Transverse colon (tissue), 4 donors: Measurements from ENCODE around the gene PLA2G4E.

Experiments used
- CTCF ChIP-seq, 5 experiments: fragments of 200-600 bp in 3 of 5; fragments of 450-650 bp in 2 of 5; sonication (generic) in 3 of 5; IDR thresholded peaks; 1 replicate in 2 of 5; 2 replicates in 3 of 5; pipeline ENCODE4 v1.5.1; 2016 to 2017; ENCODE audit warnings: antibody characterized with exemption in 5 of 5, inconsistent platforms in 3 of 5, mild to moderate bottlenecking in 2 of 5, moderate library complexity in 1 of 5
- POLR2A ChIP-seq: fragments of 450-650 bp; IDR thresholded peaks from one replicate; pipeline ENCODE4 v1.6.1; 2016; ENCODE audit warnings: antibody characterized with exemption, mild to moderate bottlenecking, moderate library complexity
- POLR2AphosphoS5 ChIP-seq, 3 donors: sonication (generic); formaldehyde crosslinking; IDR thresholded peaks; one replicate each; pipeline ENCODE4 v1.6.1; 2016; ENCODE audit warnings: antibody characterized with exemption in 3 of 3

GRCh38 chr15:42063122-42063848 lies 42.4 kb upstream of the PLA2G4E start:
- TF ChIP-seq CTCF (IDR thresholded peaks at IDR 0.05) (no peak), POLR2A (no peak), POLR2AphosphoS5 (IDR thresholded peaks at IDR 0.05) (no peak)
